GM19240 (cell line): ENCODE results near the gene SLC27A5.

Experiments used
- DNase-seq: peaks from one replicate; pipeline ENCODE4 v3.0.0; 2011; ENCODE audit warnings: low spot score; ENCODE audit not compliant: insufficient read length

Gene SLC27A5, protein sequence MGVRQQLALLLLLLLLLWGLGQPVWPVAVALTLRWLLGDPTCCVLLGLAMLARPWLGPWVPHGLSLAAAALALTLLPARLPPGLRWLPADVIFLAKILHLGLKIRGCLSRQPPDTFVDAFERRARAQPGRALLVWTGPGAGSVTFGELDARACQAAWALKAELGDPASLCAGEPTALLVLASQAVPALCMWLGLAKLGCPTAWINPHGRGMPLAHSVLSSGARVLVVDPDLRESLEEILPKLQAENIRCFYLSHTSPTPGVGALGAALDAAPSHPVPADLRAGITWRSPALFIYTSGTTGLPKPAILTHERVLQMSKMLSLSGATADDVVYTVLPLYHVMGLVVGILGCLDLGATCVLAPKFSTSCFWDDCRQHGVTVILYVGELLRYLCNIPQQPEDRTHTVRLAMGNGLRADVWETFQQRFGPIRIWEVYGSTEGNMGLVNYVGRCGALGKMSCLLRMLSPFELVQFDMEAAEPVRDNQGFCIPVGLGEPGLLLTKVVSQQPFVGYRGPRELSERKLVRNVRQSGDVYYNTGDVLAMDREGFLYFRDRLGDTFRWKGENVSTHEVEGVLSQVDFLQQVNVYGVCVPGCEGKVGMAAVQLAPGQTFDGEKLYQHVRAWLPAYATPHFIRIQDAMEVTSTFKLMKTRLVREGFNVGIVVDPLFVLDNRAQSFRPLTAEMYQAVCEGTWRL

DNA sequence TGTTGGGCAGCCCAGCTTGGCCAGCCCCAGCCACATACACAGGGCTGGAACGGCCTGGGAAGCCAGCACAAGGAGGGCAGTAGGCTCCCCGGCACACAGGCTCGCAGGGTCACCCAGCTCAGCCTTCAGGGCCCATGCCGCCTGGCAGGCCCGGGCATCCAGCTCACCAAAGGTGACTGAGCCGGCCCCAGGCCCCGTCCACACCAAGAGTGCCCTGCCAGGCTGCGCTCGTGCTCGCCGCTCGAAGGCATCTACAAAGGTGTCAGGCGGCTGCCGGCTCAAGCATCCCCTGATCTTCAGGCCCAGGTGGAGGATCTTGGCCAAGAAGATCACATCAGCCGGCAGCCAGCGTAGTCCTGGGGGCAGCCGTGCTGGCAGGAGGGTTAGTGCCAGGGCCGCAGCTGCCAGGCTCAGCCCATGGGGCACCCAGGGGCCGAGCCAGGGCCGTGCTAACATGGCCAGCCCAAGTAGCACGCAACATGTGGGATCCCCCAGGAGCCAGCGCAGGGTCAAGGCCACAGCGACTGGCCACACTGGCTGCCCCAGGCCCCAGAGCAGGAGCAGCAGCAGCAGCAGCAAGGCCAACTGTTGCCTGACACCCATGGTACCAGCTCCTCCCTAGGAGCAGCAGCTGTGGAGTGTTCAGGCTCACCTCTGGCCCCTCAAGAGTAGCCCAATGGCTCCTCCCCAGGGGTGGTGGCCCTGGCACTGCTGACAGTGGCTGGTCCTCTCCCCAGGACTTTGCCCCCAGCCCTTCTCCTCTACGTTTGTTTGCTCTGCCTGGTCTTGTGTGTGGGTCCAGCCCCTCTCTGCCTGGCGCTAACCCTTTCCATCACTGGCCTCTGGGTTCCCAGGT lies at the start of gene SLC27A5:
TSS of gene SLC27A5 (minus strand) at position 640 of the 856 bp plus-strand sequence. CDS start at position 603, 37 bp downstream.
- no peak for DNase-seq

DNA sequence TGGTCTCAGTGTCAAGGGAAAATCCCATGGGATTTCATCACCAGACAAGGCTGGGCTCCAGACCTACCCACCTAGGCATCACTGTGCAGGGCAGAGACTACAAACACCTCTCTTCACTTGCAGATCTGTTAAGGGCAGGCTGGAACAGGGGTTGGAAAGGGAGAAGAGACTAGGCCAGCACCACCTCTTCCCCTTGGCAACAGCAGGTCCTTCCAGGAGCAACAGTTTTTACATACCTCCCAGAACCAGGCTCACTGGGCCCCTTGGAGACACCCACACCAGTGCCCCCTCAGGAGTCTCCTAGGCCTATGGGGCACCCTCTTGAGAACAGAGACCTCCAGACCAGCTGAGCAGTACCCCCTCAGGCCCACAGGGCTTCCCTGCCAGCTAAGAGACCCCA lies 49.1 kb upstream of the SLC27A5 start:
- DNase-seq, result no peak

DNA sequence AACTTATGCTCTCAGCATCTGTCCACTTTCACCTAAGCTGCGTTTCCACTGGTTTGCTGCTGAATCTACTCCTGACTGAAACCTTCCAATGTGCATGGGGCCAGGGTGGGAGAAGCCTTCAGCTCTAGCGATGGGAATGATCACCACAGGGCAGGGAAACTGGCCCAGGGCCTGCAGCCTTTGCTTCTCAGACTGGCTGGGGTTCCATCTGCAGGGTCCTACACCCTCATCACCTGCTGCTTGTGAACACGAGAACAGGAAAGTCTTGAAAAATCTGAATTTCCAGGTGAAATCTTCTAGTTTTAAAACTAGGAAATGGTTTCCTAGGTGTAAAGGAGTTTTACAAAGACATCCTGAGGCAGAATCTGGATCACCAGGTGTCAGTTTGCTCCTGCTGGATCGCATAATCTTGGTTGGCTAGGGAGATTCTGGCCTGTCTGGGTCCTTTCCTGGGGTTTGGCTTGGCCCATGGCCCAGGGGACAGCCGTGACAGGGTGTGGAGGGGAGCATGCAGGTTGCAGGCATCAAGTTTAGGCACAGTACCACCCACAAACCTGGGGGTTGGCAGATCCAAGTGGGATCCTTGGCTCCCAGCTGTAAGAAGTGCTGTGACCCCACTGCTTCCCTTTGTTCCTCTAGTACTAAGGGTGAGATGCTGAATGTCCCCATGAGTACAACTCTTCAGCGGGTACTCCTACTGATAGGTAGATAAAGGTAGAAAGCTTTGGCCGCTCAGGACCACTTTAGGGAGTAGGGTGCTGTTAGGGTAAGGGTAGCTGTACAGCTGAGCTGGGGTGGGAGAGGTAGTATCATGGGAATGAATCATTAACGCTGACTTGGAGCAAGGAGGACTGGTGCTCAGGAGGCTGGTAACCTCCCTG lies 48.5 kb upstream of the SLC27A5 start:
- no peak for DNase-seq

DNA sequence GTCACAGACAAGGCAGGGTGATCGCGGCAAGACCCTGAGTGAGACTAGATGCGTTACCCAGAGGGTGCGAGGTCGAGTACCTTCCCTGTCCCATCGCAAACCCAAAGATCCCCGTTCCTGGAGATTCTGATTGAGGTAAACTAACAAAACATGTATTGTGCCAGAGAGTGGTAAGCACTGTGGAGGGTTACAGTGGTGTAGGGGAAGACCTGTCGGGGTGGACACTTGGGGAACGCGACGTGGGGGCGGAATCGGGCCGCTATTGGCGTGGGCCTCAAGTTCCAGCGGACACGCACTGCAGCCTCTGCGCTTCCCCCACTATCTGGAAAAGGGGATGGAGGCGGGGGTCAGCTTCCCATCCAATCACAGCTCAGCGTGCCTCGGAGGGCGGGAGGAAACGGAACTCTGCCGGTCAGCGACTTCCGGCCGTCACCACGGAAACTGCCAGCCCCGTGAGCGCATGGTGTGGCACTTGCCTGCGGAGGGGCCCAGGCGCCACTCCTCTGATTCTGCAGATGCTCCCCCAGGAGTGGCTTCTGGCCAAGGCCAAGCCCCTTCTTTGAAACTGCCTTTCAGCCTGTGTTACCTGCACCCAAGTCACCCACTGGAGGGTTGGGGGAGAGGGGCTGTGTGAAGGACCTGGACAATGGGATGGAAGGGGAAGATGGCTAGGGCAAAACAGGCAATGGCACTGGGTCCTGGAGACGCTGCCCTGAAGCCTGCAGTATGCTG lies 47.6 kb upstream of the SLC27A5 start:
- peak; percentile 97 for DNase-seq

DNA sequence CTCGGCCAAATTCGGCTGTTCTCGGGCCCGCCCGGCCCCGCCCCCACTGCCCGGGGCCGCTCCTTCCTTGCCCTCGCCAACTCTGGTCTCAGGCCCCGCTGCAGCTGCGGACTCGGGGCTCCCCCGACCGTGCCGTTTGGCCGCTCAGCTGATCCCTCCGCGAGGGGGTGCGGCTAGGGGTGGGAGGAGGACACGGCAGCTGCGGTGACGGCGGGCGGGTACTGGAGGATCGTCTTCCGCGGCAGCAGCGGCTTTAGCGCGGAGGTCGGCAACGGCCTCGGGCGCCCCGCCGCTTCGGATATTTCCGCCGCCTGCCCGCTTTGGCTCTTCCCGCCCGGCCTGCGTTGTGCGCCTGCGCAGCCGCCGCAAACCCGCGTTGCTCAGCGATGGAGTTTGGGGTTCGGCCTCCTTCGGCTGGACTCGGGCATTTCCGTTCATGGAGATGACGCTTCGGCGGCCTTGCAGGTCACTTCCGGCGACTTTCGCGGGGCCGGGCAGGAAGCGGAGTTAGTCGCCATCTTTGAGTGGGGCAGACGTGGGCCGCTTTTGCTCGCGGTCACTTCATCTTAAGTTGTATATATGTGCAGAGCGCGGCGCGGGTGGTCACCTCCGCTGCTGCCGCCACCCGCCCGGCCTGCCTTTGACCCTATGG lies 47.0 kb upstream of the SLC27A5 start:
- peak; percentile 85 for DNase-seq

DNA sequence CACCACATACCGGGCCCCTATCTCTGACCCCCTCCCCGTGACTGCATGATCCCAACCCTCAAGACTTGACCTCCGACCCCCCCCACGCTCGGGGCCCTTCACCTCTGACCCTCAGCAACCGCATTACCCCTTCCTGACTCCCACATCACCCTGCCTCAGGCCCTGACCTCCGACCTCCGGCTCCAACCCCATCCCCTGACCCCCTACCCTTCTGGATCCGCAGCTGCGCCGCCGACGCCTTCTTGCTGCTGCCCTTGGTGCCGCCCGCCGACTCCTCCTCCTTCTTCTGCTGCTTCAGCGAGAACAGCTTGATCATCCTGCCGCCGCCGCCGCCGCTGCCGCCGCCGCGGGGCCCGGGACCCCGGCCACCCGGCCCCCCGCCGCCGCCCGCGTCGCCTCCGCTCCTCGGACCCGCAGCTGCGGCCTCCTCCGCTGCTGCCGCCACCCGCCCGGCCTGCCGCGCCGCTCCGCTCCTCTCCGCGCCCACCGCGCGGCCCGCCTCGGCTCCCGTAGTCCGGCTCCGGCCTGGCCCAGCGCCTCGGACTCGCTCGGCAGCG lies 46.4 kb upstream of the SLC27A5 start, which contains the start of gene UBE2M:
TSS of gene UBE2M (minus strand) at position 546 of the 557 bp plus-strand sequence. CDS start at position 316, 230 bp downstream.
- no peak for DNase-seq

DNA sequence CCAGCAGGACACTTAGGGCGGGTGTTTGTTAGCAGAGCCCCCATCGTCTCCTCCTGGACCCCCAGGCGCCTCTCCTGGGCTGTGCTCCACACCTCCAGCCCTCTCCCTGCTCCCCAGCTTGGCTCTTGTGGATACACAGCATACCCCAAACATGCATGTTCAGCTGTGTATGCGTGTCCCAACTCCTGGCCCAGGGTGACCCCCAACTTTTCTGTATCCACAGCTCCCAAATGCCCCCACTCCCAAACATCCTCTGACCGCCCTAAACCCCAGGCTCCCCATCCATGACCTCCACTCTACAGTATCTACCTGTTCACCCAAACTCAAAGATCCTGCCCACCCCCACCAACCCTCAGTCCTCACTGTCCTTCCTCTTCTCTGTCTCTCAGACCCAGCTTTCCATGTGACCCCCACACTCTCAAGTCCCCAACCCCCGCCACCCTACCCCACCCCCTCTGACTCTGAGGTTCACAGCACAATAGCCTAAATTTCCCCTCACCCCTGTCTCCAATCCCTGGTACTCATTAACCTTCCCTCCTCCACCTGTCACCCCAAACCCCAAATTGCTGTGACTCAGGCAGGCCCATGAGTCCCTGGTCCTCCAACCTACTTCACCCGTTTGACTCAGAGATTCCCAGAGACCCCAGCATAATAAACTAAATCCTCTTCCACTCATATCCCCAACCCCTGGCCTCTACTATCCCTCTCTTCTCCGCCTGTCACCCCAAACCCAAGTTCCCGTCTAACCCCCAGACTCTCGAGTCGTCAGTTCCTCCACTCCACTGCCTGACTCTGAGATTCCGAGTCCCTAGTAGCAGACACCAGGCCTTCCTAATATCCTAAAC lies 45.7 kb upstream of the SLC27A5 start:
- no peak for DNase-seq

DNA sequence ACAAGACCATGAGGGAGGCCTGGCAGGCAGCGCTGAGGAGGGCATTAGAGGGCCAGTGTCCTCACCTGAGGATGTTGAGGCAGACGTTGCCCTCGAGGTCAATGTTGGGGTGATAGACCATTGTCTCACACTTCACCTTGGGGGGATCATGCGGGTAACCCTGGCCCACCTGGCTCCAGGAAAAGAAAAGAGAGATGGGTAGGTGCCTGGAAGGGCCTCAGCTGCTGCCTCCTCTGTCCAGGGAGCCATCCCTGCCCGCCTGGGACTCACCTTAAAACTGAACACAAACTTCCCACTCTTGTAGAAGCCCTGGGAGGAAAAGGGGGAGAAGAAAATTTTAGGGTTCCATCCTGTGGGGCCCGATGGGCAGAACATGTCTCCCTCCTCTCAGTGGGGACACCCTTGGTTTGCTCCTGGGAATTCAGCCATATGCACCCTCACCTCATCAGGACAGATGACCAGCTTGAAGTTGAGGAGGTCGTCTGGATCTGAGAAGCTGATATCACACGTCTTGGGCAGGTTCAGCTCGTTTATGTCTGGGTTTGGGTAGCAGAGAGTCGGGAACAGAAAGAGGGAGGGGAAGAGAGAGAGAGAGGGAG lies 44.9 kb upstream of the SLC27A5 start:
- DNase-seq, result no peak

DNA sequence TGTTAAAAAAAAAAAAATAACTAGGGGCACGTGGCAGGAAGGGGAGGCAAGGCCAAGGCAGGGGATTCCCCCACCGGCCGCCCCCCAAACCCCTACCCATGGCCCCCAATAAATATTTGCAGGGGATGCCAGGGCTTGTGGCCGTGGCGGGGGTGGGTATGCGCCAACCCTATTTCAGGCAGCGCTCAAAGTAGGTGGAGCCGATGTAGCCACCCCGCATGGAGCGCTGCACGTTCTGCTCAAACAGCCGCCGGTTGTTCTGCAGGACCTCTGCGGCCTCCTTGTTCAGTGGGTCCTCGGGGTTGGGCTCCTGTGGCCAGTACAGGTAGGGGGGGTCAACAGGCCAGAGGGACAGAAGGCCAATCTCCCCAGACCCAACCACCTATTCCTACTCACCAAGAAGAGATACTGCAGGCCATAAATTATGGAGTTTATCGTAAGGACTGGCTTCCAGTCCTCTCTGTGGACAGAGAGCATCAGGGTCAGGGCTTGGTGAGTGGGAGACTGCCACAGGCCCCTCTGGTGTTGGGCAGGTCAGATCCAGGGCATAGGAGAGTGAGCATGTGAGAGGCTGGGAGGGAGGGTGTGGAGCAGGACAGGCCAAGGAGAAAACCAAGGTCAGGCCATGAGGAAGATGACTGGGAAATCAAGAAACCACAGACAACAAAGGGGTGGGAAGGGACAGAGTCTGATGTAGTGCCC lies 44.3 kb upstream of the SLC27A5 start:
- no peak for DNase-seq

DNA sequence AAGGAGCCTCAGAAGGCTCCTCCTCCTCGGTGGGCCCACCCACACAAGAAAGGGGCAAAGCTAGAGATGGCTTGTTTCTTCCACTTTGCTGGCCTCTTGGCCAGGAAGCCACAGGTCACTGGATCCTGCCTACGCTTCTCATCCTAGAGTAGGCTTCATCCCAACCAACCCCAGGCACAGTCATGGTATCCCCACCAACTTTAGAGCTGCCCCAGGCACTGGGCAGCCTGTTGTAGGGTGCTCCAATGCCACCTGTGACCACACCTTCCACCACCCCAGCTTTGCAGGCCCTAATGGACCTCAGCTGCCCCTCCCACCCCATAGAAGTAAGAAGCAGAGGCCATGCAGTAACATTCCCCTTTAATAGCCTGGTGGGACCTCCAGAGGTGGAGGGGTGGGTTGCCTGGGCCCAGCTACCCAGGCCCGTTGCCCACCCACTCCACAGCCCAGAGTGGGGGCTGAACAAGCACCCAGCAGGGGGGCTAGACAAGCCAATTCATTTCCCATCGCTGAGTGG lies 43.6 kb upstream of the SLC27A5 start:
- DNase-seq, result no peak

DNA sequence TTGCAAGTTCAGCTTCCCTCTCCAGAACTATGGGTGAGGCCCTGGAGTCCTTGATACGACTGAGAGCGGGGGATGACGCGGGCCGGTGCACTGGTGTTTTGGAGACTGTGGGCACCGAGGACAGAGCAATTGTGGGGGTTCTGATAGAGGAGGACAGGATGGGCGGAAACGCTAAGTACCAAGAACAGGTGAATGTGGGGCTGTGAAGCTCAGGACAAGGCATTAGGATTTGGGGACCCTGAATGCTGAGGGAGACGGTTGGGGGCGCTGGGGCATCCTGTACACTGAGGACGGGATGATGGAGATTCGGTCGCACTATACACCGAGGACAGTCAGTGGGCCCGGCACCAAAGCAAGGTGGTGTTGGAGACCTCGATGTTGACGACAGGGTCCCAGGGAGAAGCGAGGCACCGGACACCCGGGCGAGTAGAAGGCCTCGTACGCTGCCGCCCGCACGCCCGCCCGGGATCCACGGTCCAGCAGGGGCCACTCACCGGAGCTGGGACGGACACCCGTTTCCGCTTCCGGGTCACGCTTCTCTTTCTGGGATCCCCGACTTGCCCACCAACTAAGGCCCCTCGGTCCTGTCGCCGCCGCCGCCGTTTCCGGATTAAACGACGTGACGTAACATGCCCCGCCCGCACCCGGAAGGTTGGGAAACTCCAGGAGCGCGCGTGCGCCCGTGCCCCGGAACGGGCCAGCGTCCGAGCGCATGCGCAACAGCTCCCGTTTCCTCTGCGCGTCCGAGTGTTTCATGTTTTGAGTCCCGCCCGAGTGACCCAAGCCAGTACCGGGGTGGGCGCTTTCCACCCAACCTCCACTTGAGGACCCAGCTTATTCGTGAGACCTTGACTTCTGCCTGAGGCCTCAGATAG lies 42.9 kb upstream of the SLC27A5 start, which contains the start of gene CHMP2A:
TSS of gene CHMP2A (minus strand) at position 612 of the 875 bp plus-strand sequence. CDS start 893 bp downstream, outside the sequence.
- peak; percentile 93 for DNase-seq

DNA sequence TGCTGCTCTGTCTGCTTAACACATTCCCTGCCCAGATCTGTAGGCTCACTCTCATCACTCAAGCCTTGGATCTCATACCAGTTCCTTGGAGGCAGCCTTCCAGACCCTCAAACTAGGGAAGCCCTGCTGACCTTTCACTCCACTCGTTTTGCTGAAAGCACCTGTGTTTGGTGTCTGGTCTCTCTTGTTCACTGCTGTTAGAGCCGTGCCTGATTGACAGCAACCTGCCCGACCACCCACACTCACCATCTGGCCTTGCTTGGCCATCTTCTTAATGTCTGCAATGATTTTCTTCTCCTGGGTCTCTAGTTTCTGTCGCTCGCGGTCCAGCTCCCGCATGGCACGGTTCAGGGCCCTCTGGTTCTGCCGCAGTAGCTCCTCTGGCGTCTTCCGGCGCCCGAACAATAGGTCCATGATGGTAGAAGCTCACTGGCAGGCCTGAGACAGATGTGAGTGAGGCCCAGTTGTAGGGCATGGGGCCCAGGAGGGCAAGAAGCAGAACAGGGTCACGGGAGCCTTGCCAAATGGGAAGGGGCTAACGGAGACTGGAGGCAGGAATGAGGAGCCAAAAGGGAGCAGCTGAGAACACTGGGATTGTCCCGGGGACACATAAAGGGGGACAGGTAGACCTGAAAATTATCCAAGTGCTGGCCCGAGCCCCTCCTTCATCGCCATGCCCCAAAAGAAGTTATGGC lies 42.2 kb upstream of the SLC27A5 start:
- DNase-seq, result no peak

DNA sequence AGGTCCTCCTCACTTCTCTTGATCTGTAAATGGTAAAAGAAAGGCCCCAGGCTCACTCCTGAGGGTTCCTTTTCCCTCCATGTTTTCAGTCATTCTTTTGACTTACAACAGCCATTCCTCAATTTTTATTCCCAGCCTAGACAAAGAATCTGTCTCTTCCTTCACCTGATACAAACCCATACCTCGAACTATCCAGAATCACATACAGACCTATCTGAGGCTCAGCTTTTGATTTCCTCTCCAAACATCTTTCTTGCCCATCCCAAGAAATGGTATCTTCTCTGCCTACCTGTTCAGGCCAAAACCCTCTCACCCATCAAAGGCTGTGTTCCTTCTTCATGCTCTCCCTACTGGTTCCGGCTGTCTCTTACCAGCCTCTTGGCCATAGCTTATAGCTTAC lies 40.9 kb upstream of the SLC27A5 start:
- DNase-seq, result no peak

DNA sequence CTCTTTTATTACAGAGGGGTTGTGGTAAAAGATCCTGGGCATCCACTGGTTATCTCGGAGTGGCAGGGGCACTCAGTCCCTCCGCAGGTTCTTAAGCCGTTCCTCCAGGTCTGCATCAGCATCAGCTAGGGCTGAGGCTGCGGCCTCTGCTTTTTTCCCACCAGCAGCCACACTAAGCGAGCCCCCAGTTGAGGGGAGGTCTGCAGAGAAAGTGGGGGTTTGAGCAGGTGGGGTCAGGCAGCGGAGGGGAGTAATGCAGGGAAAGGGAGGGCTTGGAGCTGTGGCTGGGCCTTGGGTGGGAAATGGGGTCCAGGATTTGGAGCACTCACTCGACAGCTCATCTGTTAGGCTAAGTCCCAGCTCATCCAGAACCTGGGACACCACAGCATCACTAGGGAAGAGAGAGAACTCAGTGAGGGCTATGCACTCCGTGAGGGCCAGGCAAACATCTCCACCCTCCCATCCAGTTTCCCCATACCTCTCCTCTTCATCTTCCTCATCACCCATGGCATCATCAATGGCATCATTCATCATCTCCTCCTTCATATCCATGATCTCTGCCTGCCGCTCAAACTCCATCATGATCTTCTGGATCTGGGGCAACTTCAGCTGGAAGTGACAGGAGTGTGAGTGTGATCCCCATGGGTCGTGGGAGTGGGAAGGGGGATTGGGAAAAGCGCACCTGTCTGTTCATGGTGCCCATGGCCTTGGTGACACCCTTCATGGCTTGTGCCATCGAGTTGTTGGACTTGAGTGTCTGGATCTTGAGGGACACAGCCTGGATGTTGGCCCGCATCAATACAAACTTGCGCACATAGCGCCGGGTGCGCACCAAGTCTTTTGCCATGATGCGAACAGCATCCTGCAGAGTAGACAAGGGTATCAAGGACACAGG lies 40.0 kb upstream of the SLC27A5 start:
- DNase-seq, result no peak
